ENCODE results near the gene SLC5A2.

SLC5A2 gene

DNA sequence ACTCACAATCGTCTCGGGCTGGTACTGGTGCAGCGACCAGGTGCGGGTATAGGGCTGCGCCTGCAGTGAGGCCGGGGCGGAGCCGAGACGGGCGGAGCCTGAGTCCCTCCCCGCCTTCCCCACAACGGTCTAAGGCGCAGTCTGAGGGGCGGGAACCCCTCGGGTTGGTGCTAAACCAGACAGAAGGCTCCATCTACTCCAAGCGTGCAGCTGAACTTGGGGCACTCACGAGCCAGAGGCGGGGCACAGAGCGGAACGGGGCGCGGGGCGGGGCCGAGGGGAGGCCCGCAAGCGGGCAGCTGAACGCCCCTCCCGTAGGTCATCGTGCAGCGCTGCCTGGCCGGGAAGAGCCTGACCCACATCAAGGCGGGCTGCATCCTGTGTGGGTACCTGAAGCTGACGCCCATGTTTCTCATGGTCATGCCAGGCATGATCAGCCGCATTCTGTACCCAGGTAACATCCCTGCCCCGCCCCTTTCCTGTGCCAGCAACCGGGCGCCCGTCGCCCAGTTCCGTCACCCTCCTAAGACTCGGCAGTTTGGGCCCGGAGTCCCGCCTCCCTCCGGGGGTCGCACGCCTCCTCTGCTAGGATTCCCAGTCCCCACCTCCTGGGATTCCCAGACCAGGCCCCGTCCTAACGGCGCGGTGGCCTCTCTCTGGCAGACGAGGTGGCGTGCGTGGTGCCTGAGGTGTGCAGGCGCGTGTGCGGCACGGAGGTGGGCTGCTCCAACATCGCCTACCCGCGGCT lies 5.0 kb downstream of the SLC5A2 start:
- Histone ChIP-seq H2AK5ac (ENCODE audit: low read length) (no peak overlapping the region), H3K27me3 (ENCODE audit: insufficient read depth, low read length, poor library complexity) (peaks cover 12% of the 10 kb centered on the region), H3K36me3 (ENCODE audit: control insufficient read depth, insufficient read depth, low read length) (no peaks in the 10 kb centered on the region), H3K4me2 (ENCODE audit: low read length) (peak overlapping the region; percentile 85), H3K79me2 (ENCODE audit: control insufficient read depth, insufficient read depth, low read length) (no peaks in the 10 kb centered on the region), H3K56ac (ENCODE audit: low read length) (peak overlapping the region; percentile 42), H3K4me3 (ENCODE audit: low read length) (peak overlapping the region; percentile 4), H3K18ac (ENCODE audit: low read length) (no peak overlapping the region), H3K4ac (ENCODE audit: low read depth, low read length) (no peak overlapping the region), H3K79me1 (ENCODE audit: low read length) (no peaks in the 10 kb centered on the region), H3K27ac (ENCODE audit: low read depth, low read length) (no peak overlapping the region), H4K5ac (ENCODE audit: low read length) (no peak overlapping the region), H3K9ac (ENCODE audit: low read length) (peak overlapping the region; percentile 47), H2BK15ac (replicated peaks; ENCODE audit: low read depth) (no peak overlapping the region), H3K4me1 (ENCODE audit: control insufficient read depth, low read depth, low read length) (no peaks in the 10 kb centered on the region), H2BK5ac (ENCODE audit: low read length) (no peak overlapping the region), H3K23ac (ENCODE audit: low read length) (no peak overlapping the region), H2BK120ac (ENCODE audit: low read depth, low read length) (no peak overlapping the region), H4K8ac (ENCODE audit: low read depth, low read length) (no peak overlapping the region)
- peak; percentile 53 for DNase-seq
- no CpG with 5 or more reads among the region's 60 CpGs for WGBS (ENCODE audit: extremely low coverage, insufficient coverage, low lambda C conversion rate)

DNA sequence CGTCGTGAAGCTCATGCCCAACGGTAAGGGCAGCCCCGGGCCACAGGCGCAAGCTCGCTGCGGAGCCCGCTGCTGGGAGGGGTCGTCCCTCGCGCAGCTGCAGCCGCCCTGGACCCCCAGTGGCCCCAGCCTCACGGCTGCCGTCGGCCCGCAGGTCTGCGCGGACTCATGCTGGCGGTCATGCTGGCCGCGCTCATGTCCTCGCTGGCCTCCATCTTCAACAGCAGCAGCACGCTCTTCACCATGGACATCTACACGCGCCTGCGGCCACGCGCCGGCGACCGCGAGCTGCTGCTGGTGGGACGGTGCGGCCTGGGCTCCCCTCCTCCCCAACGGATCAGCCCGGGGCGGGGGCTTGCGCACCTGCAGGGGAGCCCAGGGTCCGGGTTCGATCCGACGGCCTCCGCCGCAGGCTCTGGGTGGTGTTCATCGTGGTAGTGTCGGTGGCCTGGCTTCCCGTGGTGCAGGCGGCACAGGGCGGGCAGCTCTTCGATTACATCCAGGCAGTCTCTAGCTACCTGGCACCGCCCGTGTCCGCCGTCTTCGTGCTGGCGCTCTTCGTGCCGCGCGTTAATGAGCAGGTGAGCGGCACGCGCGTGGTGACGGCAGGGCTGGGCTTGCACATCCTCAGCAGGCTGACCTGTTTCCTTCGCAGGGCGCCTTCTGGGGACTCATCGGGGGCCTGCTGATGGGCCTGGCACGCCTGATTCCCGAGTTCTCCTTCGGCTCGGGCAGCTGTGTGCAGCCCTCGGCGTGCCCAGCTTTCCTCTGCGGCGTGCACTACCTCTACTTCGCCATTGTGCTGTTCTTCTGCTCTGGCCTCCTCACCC lies 5.8 kb downstream of the SLC5A2 start:
- no CpG with 5 or more reads among the region's 77 CpGs for WGBS (ENCODE audit: extremely low coverage, insufficient coverage, low lambda C conversion rate)
- H4K8ac ChIP-seq (ENCODE audit: low read depth, low read length) = no peak overlapping the region
- H3K27me3 ChIP-seq (ENCODE audit: insufficient read depth, low read length, poor library complexity) = peaks cover 12% of the 10 kb centered on the region
- peak overlapping the region; percentile 47 for H3K9ac ChIP-seq (ENCODE audit: low read length)
- H3K23ac ChIP-seq (ENCODE audit: low read length) = no peak overlapping the region
- no peak overlapping the region for H2AK5ac ChIP-seq (ENCODE audit: low read length)
- H3K4me3 ChIP-seq (ENCODE audit: low read length) = no peak overlapping the region
- H4K5ac ChIP-seq (ENCODE audit: low read length) = no peak overlapping the region
- peak overlapping the region; percentile 42 for H3K56ac ChIP-seq (ENCODE audit: low read length)
- H3K4me1 ChIP-seq (ENCODE audit: control insufficient read depth, low read depth, low read length) = no peaks in the 10 kb centered on the region
- H2BK5ac ChIP-seq (ENCODE audit: low read length) = no peak overlapping the region
- no peaks in the 10 kb centered on the region for H3K79me1 ChIP-seq (ENCODE audit: low read length)
- DNase-seq = peak; percentile 24
- no peak overlapping the region for H2BK120ac ChIP-seq (ENCODE audit: low read depth, low read length)
- no peak overlapping the region for H3K18ac ChIP-seq (ENCODE audit: low read length)
- H2BK15ac ChIP-seq (replicated peaks; ENCODE audit: low read depth) = no peak overlapping the region
- H3K27ac ChIP-seq (ENCODE audit: low read depth, low read length) = no peak overlapping the region
- no peaks in the 10 kb centered on the region for H3K79me2 ChIP-seq (ENCODE audit: control insufficient read depth, insufficient read depth, low read length)
- H3K4ac ChIP-seq (ENCODE audit: low read depth, low read length) = no peak overlapping the region
- H3K36me3 ChIP-seq (ENCODE audit: control insufficient read depth, insufficient read depth, low read length) = no peaks in the 10 kb centered on the region
- peak overlapping the region; percentile 85 for H3K4me2 ChIP-seq (ENCODE audit: low read length)

DNA sequence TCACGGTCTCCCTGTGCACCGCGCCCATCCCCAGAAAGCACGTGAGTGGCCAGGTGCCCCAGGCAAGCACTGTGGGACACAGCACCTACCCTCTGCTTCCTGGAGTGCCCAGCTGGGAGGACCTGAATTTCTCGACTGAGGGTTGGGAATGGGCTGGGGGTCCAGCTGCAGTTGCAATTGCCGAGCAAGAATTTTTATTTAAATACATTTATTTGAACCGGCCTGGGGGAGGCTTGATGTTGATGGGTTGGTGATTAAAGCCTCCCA lies 6.3 kb downstream of the SLC5A2 start:
- H3K18ac ChIP-seq (ENCODE audit: low read length) = no peak overlapping the region
- no peaks in the 10 kb centered on the region for H3K79me2 ChIP-seq (ENCODE audit: control insufficient read depth, insufficient read depth, low read length)
- no peaks in the 10 kb centered on the region for H3K79me1 ChIP-seq (ENCODE audit: low read length)
- H3K9ac ChIP-seq (ENCODE audit: low read length) = no peak overlapping the region
- no peak overlapping the region for H2BK15ac ChIP-seq (replicated peaks; ENCODE audit: low read depth)
- no peak overlapping the region for H3K56ac ChIP-seq (ENCODE audit: low read length)
- no peak overlapping the region for H2AK5ac ChIP-seq (ENCODE audit: low read length)
- no peaks in the 10 kb centered on the region for H3K4me1 ChIP-seq (ENCODE audit: control insufficient read depth, low read depth, low read length)
- peaks cover 12% of the 10 kb centered on the region for H3K27me3 ChIP-seq (ENCODE audit: insufficient read depth, low read length, poor library complexity)
- H3K27ac ChIP-seq (ENCODE audit: low read depth, low read length) = no peak overlapping the region
- no peak overlapping the region for H2BK5ac ChIP-seq (ENCODE audit: low read length)
- H3K23ac ChIP-seq (ENCODE audit: low read length) = no peak overlapping the region
- H4K8ac ChIP-seq (ENCODE audit: low read depth, low read length) = no peak overlapping the region
- H4K5ac ChIP-seq (ENCODE audit: low read length) = no peak overlapping the region
- whole genome bisulfite sequencing (ENCODE audit: extremely low coverage, insufficient coverage, low lambda C conversion rate) = no CpG with 5 or more reads among the region's 7 CpGs
- no peak overlapping the region for H3K4me2 ChIP-seq (ENCODE audit: low read length)
- no peak for DNase-seq
- no peak overlapping the region for H3K4ac ChIP-seq (ENCODE audit: low read depth, low read length)
- no peaks in the 10 kb centered on the region for H3K36me3 ChIP-seq (ENCODE audit: control insufficient read depth, insufficient read depth, low read length)
- no peak overlapping the region for H2BK120ac ChIP-seq (ENCODE audit: low read depth, low read length)
- no peak overlapping the region for H3K4me3 ChIP-seq (ENCODE audit: low read length)

DNA sequence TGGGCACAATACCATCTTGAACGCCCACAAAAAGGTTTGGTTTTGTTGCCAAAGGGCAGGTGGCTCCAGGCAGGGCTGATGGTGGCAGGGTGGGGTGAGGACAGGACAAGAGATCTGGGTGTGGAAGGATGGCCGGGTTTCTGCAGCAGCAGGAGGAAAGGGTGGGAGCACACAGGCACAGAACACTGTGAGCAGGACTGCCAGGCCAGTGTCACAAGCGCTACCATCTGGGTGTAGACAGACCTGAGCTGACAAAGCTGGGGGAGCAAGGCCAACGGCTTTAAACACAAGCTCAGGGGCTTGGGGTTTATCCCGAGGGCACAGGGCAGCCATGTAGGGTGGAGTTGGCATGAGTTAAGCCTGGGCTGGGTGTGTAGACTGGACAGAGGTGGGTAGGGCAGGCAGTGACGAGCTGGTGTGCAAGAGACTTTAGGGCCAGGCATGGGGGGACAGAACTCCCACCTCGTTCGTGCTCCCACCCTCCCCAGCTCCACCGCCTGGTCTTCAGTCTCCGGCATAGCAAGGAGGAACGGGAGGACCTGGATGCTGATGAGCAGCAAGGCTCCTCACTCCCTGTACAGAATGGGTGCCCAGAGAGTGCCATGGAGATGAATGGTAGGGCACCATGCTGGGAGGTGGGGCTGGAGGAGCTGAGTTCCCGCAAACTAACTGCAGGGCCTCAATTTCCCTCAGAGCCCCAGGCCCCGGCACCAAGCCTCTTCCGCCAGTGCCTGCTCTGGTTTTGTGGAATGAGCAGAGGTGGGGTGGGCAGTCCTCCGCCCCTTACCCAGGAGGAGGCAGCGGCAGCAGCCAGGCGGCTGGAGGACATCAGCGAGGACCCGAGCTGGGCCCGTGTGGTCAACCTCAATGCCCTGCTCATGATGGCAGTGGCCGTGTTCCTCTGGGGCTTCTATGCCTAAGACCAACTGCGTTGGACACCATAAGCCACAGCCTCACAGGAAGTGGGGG lies 7.0 kb downstream of the SLC5A2 start:
- H4K8ac ChIP-seq (ENCODE audit: low read depth, low read length) = no peak overlapping the region
- no peaks in the 10 kb centered on the region for H3K79me2 ChIP-seq (ENCODE audit: control insufficient read depth, insufficient read depth, low read length)
- no peak overlapping the region for H2BK120ac ChIP-seq (ENCODE audit: low read depth, low read length)
- no peaks in the 10 kb centered on the region for H3K36me3 ChIP-seq (ENCODE audit: control insufficient read depth, insufficient read depth, low read length)
- no CpG with 5 or more reads among the region's 22 CpGs for WGBS (ENCODE audit: extremely low coverage, insufficient coverage, low lambda C conversion rate)
- no peak for DNase-seq
- no peak overlapping the region for H2AK5ac ChIP-seq (ENCODE audit: low read length)
- H3K56ac ChIP-seq (ENCODE audit: low read length) = no peak overlapping the region
- H3K23ac ChIP-seq (ENCODE audit: low read length) = no peak overlapping the region
- H2BK15ac ChIP-seq (replicated peaks; ENCODE audit: low read depth) = no peak overlapping the region
- no peak overlapping the region for H3K4me3 ChIP-seq (ENCODE audit: low read length)
- no peaks in the 10 kb centered on the region for H3K4me1 ChIP-seq (ENCODE audit: control insufficient read depth, low read depth, low read length)
- no peak overlapping the region for H3K18ac ChIP-seq (ENCODE audit: low read length)
- H3K27me3 ChIP-seq (ENCODE audit: insufficient read depth, low read length, poor library complexity) = peaks cover 12% of the 10 kb centered on the region
- no peaks in the 10 kb centered on the region for H3K79me1 ChIP-seq (ENCODE audit: low read length)
- H3K27ac ChIP-seq (ENCODE audit: low read depth, low read length) = no peak overlapping the region
- H3K9ac ChIP-seq (ENCODE audit: low read length) = no peak overlapping the region
- no peak overlapping the region for H3K4ac ChIP-seq (ENCODE audit: low read depth, low read length)
- no peak overlapping the region for H3K4me2 ChIP-seq (ENCODE audit: low read length)
- H2BK5ac ChIP-seq (ENCODE audit: low read length) = no peak overlapping the region
- H4K5ac ChIP-seq (ENCODE audit: low read length) = no peak overlapping the region

DNA sequence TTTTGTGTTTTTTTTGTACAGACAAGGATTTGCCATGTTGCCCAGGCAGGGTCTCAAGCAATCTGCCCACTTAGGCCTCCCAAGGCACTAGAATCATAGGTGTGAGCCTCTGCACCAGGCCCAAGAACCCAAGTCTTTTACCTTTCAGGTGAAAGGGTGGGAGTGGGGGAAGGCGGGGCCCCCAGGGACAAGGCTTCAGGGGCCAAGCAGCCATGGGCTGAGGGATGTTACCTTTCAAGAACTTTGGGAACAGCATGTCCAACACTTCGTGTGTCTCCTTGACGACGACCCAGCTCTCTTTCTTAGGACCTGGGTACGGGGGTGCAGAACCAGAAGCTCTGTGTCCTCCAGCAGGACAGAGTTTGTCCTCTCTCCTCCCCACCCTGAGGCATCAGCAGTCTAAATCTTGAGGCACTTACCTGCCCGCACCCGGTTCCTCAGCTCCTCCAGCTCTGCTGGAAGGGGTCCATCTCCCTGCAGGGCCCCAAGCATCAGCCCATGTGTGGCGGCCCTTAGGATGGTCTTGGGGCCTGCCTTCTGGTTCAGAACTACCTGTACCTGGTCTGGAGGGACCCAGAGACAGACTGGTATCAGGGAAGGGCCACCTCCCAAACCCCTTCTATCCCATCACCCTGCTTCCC lies 9.0 kb downstream of the SLC5A2 start:
- no peaks in the 10 kb centered on the region for H3K79me1 ChIP-seq (ENCODE audit: low read length)
- H3K9ac ChIP-seq (ENCODE audit: low read length) = no peak overlapping the region
- H2AK5ac ChIP-seq (ENCODE audit: low read length) = no peak overlapping the region
- H3K4ac ChIP-seq (ENCODE audit: low read depth, low read length) = no peak overlapping the region
- no peak overlapping the region for H3K56ac ChIP-seq (ENCODE audit: low read length)
- no peak overlapping the region for H3K4me2 ChIP-seq (ENCODE audit: low read length)
- H3K4me1 ChIP-seq (ENCODE audit: control insufficient read depth, low read depth, low read length) = no peaks in the 10 kb centered on the region
- H3K79me2 ChIP-seq (ENCODE audit: control insufficient read depth, insufficient read depth, low read length) = no peaks in the 10 kb centered on the region
- no peak overlapping the region for H3K27ac ChIP-seq (ENCODE audit: low read depth, low read length)
- H2BK120ac ChIP-seq (ENCODE audit: low read depth, low read length) = no peak overlapping the region
- H3K23ac ChIP-seq (ENCODE audit: low read length) = no peak overlapping the region
- no peak for DNase-seq
- H3K4me3 ChIP-seq (ENCODE audit: low read length) = no peak overlapping the region
- H4K8ac ChIP-seq (ENCODE audit: low read depth, low read length) = no peak overlapping the region
- no CpG with 5 or more reads among the region's 8 CpGs for WGBS (ENCODE audit: extremely low coverage, insufficient coverage, low lambda C conversion rate)
- H3K18ac ChIP-seq (ENCODE audit: low read length) = no peak overlapping the region
- no peak overlapping the region for H4K5ac ChIP-seq (ENCODE audit: low read length)
- no peak overlapping the region for H2BK15ac ChIP-seq (replicated peaks; ENCODE audit: low read depth)
- no peaks in the 10 kb centered on the region for H3K36me3 ChIP-seq (ENCODE audit: control insufficient read depth, insufficient read depth, low read length)
- no peak overlapping the region for H2BK5ac ChIP-seq (ENCODE audit: low read length)
- H3K27me3 ChIP-seq (ENCODE audit: insufficient read depth, low read length, poor library complexity) = peaks cover 7% of the 10 kb centered on the region
